Fibroblast of lung (primary cell): Measurements from ENCODE around the gene ZACN.

Source experiments
- CTCF ChIP-seq, 2 donors: IDR thresholded peaks in 1 of 2; conservative IDR thresholded peaks in 1 of 2; 1 replicate in 1 of 2; 2 replicates in 1 of 2; pipeline ENCODE4 v1.5.1; 2011 to 2012; ENCODE audit warnings: low read length in 2 of 2, control low read depth in 1 of 2, inconsistent platforms in 1 of 2, low read depth in 1 of 2, mild to moderate bottlenecking in 1 of 2
- EZH2 ChIP-seq: IDR thresholded peaks from 2 replicates; pipeline ENCODE4 v1.5.1; 2012; ENCODE audit warnings: low read length, control low read depth, mild to moderate bottlenecking; ENCODE audit errors: missing control alignments

DNA sequence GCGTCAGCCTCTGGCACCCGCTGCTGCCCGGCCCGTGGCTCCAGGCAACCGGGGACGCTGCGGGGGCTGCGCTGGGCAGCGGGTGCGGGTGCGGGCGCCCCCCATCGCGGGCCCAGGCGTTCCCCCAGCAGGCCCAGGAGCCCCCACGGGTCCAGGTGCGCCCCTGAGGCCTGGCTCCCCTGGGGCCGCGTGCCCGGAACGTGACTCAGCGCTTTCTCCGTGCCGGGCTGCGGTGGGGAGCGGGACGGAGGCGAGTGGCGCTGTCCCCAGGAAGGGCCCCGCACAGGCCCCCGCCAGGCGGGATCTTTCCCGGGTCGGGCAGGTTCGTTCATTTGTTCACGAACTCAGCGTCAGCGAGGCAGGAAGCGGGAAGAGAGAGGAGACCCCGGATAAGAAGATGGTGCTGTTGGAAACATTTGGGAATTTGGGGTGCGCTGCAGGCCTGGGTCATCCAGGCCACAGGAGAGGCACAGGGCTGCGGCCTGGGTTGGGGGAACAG lies 43.0 kb downstream of the ZACN start:
- no peak for TF ChIP-seq CTCF (conservative IDR thresholded peaks at IDR 0.05 in 1 of 2, IDR thresholded peaks at IDR 0.05 in 1 of 2; ENCODE audit: low read depth in 1 of 2, low read length in 2 of 2)
- no peak for TF ChIP-seq EZH2
